ENCODE data around the gene NYNRIN. TPM values are rescaled to one million over a fixed set of nuclear protein-coding genes. Genes with fewer than 3 reads are reported as not detected.
A peak's percentile ranks its signal among the peaks of the same experiment; 100 is the strongest.
"Not testable (repeated sequence)": the region's sequence is repeated elsewhere in the genome, so short reads cannot be mapped to it uniquely, and the experiment has no call there.

NYNRIN gene
- total RNA-seq (under 1 TPM; 0.29 to 0.36 TPM), polyA plus RNA-seq (under 1 TPM in 1 of 3 donors, not detected in 2; 0.13 TPM), total RNA-seq (0 to 0.60 (median 0.42) reads per million in 6 experiments)

DNA sequence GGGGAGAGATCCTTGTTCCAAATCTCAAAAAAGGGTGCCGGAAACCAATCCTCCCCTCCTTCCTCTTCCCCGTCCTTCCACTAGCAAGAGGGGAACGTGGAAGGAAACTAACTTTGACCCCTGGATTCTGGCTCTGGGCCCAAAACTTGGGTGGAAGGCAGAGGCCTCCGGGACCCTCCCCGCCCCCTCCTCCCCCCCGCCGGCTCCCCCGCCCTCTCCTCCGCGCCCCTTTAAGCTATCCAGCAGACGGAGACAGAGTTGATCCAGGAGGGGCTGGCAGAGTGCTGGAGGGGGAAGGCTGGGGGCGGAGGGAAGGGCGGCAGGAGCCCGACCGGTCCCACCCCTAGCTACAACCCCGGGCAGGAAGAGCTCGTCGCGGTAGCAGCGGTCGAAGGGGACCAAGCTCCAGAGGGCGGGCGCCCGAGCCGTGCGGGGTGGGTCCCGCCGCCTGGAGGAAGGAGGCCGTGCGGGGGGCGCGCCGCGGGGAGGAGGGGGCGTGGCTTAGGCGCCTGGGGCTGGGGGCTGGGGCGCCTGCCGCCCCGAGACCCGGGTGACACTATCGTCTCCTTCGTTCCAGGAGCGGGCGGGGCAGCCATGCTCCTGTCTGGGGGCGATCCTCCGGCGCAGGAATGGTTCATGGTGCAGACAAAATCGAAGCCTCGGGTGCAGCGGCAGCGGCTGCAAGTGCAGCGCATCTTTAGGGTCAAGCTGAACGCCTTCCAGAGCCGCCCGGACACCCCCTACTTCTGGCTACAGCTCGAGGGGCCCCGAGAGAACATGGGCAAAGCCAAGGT is at the start of gene NYNRIN:
Gene NYNRIN, plus strand, starts transcription at position 351 of the 794 bp plus-strand sequence. Its CDS starts 244 bp downstream, at position 595.
- H3K36me3 Mint-ChIP-seq, result no peaks in the 10 kb centered on the region

DNA sequence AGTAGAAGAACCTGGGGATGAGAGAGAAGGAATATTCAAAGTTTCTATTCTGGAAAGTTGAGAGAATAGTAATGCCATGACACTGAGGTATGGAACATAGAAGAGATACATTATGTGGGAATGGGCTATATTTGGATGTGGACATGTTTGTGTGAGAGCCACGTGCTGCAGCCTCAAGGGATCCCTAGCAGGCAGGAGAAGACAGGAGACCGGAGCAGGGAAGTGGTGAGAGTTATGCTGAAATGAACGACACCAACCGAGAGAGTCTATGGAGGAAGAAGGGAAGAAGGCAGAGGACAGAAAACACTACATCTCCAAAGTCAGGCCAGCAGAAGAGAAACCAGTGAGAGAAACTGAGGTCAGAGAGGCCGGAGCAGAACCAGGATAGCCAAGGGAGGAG is 49.1 kb upstream of the NYNRIN start:
- Mint-ChIP-seq H3K27ac (no peak overlapping the region), H3K27me3 (peaks cover 32 to 64% (median 56%) of the 10 kb centered on the region in 5 donors), H3K4me3 (no peak overlapping the region), H3K4me1 (no peaks in the 10 kb centered on the region), H3K9me3 (no peaks in the 10 kb centered on the region), H3K36me3 (no peaks in the 10 kb centered on the region)
- no peak for DNase-seq
- POLR2A ChIA-PET, result interaction anchor here (0.6 kb wide), 1 partner anchor 315 kb away, joined by 3 read pairs; no protein-coding TSS in a partner anchor
- no peak for ATAC-seq

More for the DNA sequence above, at the start of gene NYNRIN:
- POLR2A ChIA-PET, result interaction anchor here (0.9 to 1.5 kb wide), 4 partner anchors 31 to 87 kb away, joined by 3 to 4 read pairs (median 3); partner anchors contain the start of genes CBLN3, KHNYN and LTB4R
- DNase-seq, result peak; percentile 16 to 74 (median 36)
- peaks cover 7 to 17% (median 12%) of the 10 kb centered on the region in 4 donors for H3K4me1 Mint-ChIP-seq
- H3K27ac Mint-ChIP-seq, result peak within 1 kb of the TSS in 5 of 10 donors; percentile 9 to 63 (median 43)
- H3K27me3 Mint-ChIP-seq, result peaks cover 0 to 10% (median 2%) of the 10 kb centered on the region in 5 donors
- no peaks in the 10 kb centered on the region for H3K9me3 Mint-ChIP-seq
- H3K4me3 Mint-ChIP-seq, result peak within 1 kb of the TSS; percentile 72 to 84 (median 77)
- peak; percentile 87 to 95 for ATAC-seq

DNA sequence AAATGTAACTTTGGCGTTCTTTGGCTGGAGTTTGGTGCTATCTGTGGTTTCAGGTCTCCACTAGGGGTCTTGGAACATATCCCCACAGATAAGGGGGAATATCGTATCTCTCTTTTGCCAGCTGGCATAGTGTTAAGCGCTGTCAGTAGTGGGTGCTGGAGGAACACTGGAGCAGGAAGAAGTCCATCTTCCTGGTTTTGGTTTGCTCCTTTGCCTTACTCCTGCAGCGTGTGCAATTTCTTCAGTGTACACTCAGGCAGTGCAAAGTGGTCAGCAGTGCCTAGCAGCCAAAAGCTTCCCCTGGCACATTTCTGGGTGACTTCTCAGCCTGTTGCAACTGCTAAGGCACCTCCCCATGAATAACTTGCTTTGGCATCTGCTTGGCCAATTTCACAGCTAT is 47.3 kb upstream of the NYNRIN start:
- DNase-seq (no peak), ATAC-seq (no peak)
- Mint-ChIP-seq H3K27me3 (peaks cover 27 to 57% (median 47%) of the 10 kb centered on the region in 5 donors), H3K9me3 (no peaks in the 10 kb centered on the region), H3K4me1 (no peaks in the 10 kb centered on the region), H3K36me3 (no peaks in the 10 kb centered on the region), H3K27ac (no peak overlapping the region), H3K4me3 (no peak overlapping the region)
- POLR2A ChIA-PET, result no interaction called here

DNA sequence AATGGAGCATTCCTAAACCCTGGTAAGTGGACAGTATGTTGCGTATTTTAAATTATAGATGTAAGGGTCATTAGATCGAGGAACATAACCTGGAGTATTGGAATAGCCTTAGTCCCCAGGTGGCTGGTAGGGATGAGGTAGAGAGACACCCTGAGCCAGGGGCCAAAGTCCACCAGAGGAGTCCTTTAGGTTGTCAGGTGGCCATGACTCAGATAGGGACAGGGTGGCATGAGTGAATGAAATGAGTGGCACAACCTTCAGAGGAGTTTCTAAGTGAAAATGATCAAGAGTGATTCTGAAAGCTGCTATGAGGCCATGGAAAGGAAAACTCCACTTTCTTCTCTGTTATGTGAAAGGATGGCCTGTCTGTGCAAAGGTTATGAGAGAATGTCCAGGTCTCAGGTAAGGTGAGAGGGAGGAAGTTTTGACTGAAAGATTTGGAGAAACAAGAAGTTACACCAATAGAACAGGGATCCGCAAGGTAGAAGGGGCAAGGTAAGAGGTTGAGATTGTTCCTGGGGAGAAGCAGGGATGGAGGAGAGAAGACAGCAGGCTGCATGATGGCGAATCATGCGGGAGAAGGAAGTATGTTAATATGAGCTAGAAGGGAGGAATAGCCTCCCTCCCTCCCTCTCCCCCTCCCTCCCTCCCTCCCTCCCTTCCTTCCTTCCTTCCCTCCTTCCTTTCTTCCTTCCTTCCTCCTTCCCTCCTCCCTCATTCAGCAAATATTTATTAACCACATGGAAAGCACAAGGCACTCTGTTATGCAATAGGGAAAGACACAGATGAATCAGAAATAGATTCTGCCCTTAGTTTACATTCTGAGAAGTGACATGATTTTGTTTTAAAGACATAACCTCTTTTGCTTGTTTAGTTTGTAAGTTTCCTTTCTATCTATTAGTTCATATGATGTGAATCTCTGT is 45.0 kb upstream of the NYNRIN start:
- Mint-ChIP-seq H3K27me3 (peaks cover 19 to 47% (median 43%) of the 10 kb centered on the region in 5 donors), H3K4me3 (no peak overlapping the region), H3K36me3 (no peaks in the 10 kb centered on the region), H3K9me3 (no peaks in the 10 kb centered on the region), H3K27ac (no peak overlapping the region), H3K4me1 (no peaks in the 10 kb centered on the region)
- ATAC-seq (no peak), DNase-seq (no peak)
- POLR2A ChIA-PET, result no interaction called here

DNA sequence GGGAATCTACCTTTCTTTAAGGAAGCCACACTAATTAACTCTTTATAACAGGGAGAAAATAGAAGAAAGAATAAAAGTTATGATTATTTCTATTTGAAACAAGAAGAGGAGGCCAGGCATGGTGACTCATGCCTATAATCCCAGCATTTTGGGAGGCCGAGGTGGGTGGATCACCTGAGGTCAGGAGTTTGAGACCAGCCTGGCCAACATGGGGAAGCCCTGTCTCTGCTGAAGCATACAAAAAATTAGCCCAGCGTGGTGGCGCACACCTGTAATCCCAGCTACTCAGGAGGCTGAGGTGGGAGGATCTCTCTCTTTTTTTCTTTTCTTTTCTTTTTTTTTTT is 44.3 kb upstream of the NYNRIN start:
- H3K4me1 Mint-ChIP-seq, POLR2A ChIA-PET, ATAC-seq, H3K9me3 Mint-ChIP-seq, H3K36me3 Mint-ChIP-seq, H3K4me3 Mint-ChIP-seq, DNase-seq, H3K27ac Mint-ChIP-seq: not testable (repeated sequence)
- peaks cover 17 to 45% (median 38%) of the 10 kb centered on the region in 5 donors for H3K27me3 Mint-ChIP-seq

DNA sequence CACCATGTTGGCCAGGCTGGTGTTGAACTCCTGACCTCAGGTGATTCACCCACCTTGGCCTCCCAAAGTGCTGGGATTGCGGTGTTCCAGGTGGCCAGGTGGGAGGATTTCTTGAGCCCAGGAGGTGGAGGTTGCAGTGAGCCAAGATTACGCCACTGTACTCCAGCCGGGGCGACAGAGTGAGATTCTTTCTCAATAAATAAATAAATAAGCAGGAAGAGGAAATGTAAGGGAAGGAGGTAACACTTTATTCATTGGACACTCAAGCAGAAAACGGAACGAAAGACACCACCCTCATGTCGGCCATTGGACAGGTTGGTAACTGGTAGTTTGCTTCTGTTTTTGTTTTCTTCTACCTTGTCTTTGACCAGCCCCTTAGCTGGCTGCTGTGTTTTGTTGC is 43.8 kb upstream of the NYNRIN start:
- peaks cover 0 to 3% (median 0%) of the 10 kb centered on the region in 3 donors for H3K36me3 Mint-ChIP-seq
- no peak for DNase-seq
- no peaks in the 10 kb centered on the region for H3K4me1 Mint-ChIP-seq
- no peak overlapping the region for H3K4me3 Mint-ChIP-seq
- no peak for ATAC-seq
- H3K9me3 Mint-ChIP-seq, result peaks cover 0 to 3% (median 0%) of the 10 kb centered on the region in 9 donors
- POLR2A ChIA-PET, result no interaction called here
- no peak overlapping the region for H3K27ac Mint-ChIP-seq
- peaks cover 11 to 41% (median 33%) of the 10 kb centered on the region in 5 donors for H3K27me3 Mint-ChIP-seq

DNA sequence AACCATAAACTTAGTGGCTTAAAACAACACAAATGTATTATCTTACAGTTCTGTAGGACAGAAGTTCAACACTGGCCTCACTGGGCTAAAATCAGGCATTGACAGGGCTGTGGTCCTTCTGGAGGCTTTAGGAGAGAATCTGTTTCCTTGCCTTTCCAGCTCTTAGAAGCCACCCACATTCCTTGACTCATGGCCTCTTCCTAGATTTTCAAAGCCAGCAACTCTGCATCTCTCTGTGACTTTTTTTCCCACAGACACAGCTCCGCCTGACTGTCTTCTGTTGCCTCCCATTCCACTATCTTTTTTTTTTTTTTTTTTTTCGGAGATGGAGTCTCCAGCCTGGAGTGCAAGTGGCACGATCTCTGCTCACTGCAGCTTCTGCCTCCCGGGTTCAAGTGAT is 42.6 kb upstream of the NYNRIN start:
- no peak overlapping the region for H3K4me3 Mint-ChIP-seq
- peaks cover 7 to 30% (median 25%) of the 10 kb centered on the region in 5 donors for H3K27me3 Mint-ChIP-seq
- H3K9me3 Mint-ChIP-seq, result peaks cover 0 to 12% (median 0%) of the 10 kb centered on the region in 9 donors
- no peak for DNase-seq
- H3K27ac Mint-ChIP-seq, result no peak overlapping the region
- no peaks in the 10 kb centered on the region for H3K4me1 Mint-ChIP-seq
- ATAC-seq, result no peak
- H3K36me3 Mint-ChIP-seq, result peaks cover 0 to 8% (median 5%) of the 10 kb centered on the region in 3 donors
- POLR2A ChIA-PET, result no interaction called here

DNA sequence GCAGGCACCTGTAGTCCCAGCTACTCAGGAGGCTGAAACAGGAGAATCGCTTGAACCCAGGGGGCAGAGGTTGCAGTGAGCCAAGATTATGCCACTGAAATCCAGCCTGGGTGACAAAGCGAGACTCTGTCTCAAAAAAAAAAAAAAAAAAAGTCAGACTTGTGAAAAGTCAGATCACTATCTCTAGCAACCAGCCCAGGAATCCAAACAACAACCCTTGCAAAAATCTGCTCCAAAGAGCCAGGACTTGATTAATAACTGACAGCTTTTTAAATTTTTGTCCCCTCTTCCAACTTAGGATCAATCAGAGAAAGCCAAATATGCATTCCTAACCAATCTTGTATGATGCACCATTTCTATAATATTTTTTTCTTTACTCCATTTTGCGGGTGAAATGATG is 38.5 kb upstream of the NYNRIN start:
- H3K9me3 Mint-ChIP-seq, result peaks cover 0 to 12% (median 0%) of the 10 kb centered on the region in 9 donors
- H3K27me3 Mint-ChIP-seq, result peaks cover 7 to 28% (median 22%) of the 10 kb centered on the region in 5 donors
- no peak overlapping the region for H3K4me3 Mint-ChIP-seq
- peaks cover 0 to 3% (median 1%) of the 10 kb centered on the region in 4 donors for H3K4me1 Mint-ChIP-seq
- ATAC-seq (no peak), DNase-seq (no peak)
- POLR2A ChIA-PET, result no interaction called here
- H3K36me3 Mint-ChIP-seq, result peaks cover 0 to 8% (median 5%) of the 10 kb centered on the region in 3 donors
- H3K27ac Mint-ChIP-seq, result no peak overlapping the region

DNA sequence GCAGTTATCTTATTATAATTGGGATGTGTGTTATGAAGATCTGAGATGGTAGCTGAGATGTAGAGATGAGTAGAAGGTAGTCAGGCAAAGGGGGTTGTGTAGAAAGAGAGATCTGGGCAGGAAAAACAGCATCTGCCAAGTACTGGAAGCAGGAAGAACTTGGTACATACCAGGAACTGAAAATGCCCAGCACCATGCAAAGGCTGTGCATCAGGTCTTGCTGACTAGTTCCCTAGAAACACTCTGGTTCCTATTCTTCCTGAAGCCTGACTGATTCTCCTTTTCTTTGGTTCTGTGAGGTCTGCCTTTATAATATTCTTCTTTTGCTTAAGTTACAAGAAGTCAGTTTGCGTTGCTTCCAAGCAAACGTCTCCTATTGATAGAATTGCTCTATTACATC is 37.5 kb upstream of the NYNRIN start:
- ATAC-seq, result no peak
- peaks cover 0 to 12% (median 0%) of the 10 kb centered on the region in 9 donors for H3K9me3 Mint-ChIP-seq
- peaks cover 0 to 8% (median 5%) of the 10 kb centered on the region in 3 donors for H3K36me3 Mint-ChIP-seq
- H3K27me3 Mint-ChIP-seq, result peaks cover 13 to 37% (median 27%) of the 10 kb centered on the region in 5 donors
- H3K4me1 Mint-ChIP-seq, result peaks cover 6 to 14% (median 10%) of the 10 kb centered on the region in 4 donors
- no peak for DNase-seq
- no peak overlapping the region for H3K27ac Mint-ChIP-seq
- H3K4me3 Mint-ChIP-seq, result no peak overlapping the region
- POLR2A ChIA-PET, result interaction anchor here (1.1 kb wide), 1 partner anchor 68 kb away, joined by 3 read pairs; the partner anchor contains the start of genes CBLN3 and KHNYN

DNA sequence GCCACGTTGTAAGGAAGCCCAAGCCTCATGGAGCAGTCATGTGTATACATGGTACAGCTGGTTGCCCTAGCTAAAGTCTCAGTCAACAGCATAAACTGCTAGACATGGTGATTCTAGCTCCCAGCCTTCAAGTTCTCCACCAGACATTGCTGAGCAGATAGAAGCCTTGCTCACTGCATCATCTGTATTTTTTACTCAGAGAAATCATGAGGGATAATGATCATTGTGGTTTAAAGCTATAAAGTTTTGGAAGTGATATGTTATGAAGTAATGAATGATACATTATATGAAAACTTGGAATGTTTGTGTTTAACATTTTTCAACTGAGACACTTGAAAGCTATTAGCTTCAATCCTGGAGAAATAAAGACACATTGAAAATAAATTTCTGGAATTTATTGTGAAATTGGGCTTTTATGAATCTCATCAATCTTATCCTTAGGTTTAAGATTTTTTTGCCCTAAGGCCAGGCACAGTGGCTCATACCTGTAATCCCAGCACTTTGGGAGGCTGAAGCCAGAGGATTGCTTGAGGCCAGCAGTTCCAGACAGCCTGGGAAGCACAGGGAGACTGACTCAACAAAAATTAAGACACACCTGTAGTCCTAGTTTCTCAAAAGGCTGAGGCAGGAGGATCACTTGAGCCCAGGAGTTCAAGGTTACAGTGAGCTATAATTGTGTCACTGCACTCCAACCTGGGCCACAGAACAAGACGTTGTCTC is 36.4 kb upstream of the NYNRIN start:
- H3K27me3 Mint-ChIP-seq, result peaks cover 21 to 48% (median 32%) of the 10 kb centered on the region in 5 donors
- H3K27ac Mint-ChIP-seq, result no peak overlapping the region
- no peak for DNase-seq
- POLR2A ChIA-PET, result interaction anchor here (1.1 kb wide), 1 partner anchor 67 kb away, joined by 3 read pairs; the partner anchor contains the start of genes CBLN3 and KHNYN
- peaks cover 0 to 8% (median 5%) of the 10 kb centered on the region in 3 donors for H3K36me3 Mint-ChIP-seq
- no peak for ATAC-seq
- peaks cover 11 to 23% (median 16%) of the 10 kb centered on the region in 4 donors for H3K4me1 Mint-ChIP-seq
- H3K4me3 Mint-ChIP-seq, result no peak overlapping the region
- H3K9me3 Mint-ChIP-seq, result peaks cover 0 to 12% (median 0%) of the 10 kb centered on the region in 9 donors

DNA sequence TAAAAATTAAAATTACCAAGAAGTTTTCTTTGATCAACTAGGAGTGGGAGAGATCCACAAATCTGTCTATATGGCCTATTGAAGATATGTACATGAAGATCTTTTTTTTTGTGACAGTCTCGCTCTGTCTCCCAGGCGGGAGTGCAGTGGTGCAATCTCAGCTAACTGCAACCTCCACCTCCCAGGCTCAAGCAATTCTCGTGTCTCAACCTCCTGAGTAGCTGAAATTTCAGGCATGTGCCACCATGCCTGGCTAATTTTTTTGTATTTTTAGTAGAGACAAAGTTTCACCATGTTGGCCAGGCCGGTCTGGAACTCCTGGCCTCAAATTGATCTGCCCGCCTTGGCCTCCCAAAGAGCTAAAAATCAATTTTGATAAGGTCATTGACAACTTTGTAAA is 35.4 kb upstream of the NYNRIN start:
- POLR2A ChIA-PET, result interaction anchor here (0.9 kb wide), 1 partner anchor 16 kb away, joined by 4 read pairs; no protein-coding TSS in a partner anchor
- Mint-ChIP-seq H3K4me3 (no peak overlapping the region), H3K27ac (no peak overlapping the region), H3K4me1 (peaks cover 14 to 33% (median 22%) of the 10 kb centered on the region in 4 donors), H3K9me3 (peaks cover 0 to 12% (median 0%) of the 10 kb centered on the region in 9 donors), H3K27me3 (peaks cover 26 to 55% (median 38%) of the 10 kb centered on the region in 5 donors), H3K36me3 (peaks cover 0 to 8% (median 5%) of the 10 kb centered on the region in 3 donors)
- DNase-seq (no peak), ATAC-seq (no peak)

Data from naive thymus-derived CD8-positive, alpha-beta T cell (primary cell).